Measurements from ENCODE around the gene ULBP1.
"Not testable (repeated sequence)": the region's sequence is repeated elsewhere in the genome, so short reads cannot be mapped to it uniquely, and the experiment has no call there.

The ULBP1 gene

DNA sequence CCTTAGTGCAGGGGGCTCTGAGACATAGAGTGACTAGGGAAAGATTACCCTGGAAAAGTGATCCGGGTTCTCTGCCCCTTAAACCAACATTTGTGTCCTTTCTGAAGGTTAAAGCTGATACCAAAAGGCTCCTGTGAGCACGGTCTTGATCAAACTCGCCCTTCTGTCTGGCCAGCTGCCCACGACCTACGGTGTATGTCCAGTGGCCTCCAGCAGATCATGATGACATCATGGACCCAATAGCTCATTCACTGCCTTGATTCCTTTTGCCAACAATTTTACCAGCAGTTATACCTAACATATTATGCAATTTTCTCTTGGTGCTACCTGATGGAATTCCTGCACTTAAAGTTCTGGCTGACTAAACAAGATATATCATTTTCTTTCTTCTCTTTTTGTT, 15.1 kb upstream of the ULBP1 start:
- H3K4me3 ChIP-seq: no peak overlapping the region
- no peak overlapping the region for H3K27ac ChIP-seq

DNA sequence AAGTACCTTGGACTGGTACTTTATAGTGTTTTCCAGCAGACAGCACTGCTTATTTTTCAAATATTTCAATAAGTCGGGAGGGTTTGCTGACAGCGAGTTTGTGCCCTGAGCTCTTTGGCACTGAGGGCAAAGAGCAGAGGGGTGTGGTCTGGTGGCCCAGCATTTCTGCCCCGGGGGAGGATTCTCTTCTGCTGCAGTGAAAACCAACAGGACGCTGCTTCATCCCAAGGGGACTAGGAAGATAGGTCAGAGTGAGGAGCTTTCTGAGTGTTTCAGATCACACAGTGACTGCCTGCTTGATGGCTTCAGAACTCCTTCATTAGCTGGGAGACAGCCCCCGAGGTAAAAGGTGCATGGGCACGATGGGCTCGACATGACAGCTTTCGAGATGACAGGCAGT, 13.3 kb upstream of the ULBP1 start:
- H3K4me3 ChIP-seq: no peak overlapping the region
- H3K27ac ChIP-seq: no peak overlapping the region

DNA sequence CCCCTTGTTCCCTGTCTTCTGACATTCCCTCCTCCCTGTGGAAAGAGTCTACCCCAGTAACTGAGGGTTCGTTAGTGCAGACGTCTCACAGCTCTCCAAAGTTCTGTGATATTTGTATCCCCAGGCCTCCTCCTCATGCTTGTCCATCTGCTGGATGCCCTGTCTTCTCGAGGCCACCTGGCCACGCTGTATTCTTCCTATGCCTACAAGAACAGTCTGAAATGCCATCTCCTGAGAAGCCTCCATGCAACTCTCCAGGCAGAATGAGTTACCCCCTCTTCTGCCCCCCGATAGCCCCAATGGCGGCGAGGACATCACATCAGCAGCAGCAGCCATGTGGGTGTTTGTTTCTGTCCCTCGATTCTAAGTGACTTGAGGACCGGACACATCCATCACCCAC, 12.6 kb upstream of the ULBP1 start:
- Histone ChIP-seq H3K4me3 (no peak overlapping the region), H3K27ac (no peak overlapping the region)

DNA sequence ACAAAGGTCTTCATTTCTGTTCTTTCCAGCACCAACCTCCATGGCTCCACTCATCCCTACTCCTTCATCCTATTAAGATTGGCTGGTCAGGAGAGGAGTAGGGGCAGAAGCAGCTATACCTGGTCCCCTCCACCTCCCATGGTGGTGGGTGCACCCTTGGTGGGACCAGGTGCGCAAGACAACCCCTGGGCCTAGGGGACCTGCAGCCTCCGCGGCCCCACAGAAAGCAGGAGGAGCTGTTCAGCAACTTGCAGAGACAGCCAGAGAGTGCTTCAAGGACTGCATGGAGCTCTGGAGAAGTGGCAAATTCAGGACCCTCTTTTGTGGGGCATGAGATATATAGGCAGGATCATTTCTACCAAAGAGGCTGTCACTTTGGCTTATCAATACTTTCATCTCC, 12.1 kb upstream of the ULBP1 start:
- H3K27ac ChIP-seq: no peak overlapping the region
- H3K4me3 ChIP-seq: no peak overlapping the region

DNA sequence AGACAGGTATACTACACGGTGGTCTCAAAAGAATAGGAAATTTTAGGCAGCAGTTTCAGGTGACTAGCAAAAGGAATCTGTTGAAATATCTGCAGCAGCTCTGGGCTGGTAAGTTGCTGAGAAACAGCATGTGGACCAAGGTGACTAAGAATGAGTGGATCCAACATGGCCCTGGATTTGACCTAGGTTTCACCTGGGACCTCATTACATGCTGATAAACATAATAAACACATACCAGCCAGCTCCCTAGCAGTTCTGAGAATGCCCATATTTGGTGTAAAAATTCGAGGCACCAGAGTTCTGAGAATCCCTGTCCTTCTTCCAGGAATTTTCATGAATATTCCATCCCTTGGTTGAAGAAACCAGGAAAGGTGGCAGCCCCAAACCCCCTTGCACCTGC, 10.4 kb upstream of the ULBP1 start:
- not testable (repeated sequence) for H3K4me3 ChIP-seq, H3K27ac ChIP-seq

DNA sequence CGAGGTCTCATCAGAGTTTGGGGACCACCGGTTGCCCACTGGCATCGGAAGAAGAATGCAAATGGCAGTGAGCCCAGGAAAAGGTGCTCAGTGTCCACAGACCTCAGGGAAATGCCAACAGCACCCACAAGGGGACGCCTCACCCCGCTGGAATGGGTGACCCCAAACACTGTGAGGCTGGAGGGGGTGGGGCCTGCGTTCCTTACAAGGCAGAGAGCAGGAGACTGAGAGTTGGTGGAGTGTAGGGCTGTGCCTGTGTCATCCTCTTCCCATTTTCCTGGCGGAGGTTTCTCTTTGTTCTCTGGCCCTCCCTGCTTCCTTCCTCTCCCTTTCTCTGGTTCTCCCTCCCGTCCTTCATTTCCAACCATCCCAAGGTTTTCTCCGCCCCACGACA, 9.8 kb upstream of the ULBP1 start:
- H3K27ac ChIP-seq, H3K4me3 ChIP-seq: not testable (repeated sequence)

DNA sequence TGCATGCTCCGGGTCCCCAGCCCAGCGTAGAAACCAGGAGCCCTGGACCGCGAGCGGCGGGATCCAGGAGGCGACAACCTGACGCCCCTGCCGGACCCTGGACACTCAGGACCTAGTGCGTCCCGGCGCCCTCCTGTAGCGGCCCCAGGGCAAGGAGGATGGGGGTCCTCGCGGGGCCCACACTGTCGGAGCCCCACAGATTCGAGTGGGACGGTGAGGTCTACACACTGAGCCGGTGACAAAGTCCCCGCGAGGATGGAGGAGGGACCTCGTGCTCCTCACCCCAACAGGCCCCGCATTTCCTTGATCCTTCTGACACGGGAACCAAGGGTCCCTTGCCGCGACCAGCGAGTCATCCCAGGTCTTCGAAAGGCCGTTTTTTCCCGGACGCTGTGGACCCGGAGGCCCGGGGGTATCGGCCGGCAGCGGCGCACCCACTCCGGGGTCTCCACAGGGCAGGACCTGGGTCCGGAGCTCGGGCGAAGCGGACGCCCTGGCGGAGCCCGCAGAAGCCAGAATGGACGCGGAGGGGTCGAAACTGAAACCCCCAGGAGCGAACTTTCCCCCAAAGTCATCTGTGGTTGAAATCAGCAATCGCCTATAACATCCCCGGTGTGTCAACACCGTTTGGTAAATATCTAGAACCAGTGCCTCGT, 9.3 kb upstream of the ULBP1 start:
- H3K27ac ChIP-seq, H3K4me3 ChIP-seq: not testable (repeated sequence)

DNA sequence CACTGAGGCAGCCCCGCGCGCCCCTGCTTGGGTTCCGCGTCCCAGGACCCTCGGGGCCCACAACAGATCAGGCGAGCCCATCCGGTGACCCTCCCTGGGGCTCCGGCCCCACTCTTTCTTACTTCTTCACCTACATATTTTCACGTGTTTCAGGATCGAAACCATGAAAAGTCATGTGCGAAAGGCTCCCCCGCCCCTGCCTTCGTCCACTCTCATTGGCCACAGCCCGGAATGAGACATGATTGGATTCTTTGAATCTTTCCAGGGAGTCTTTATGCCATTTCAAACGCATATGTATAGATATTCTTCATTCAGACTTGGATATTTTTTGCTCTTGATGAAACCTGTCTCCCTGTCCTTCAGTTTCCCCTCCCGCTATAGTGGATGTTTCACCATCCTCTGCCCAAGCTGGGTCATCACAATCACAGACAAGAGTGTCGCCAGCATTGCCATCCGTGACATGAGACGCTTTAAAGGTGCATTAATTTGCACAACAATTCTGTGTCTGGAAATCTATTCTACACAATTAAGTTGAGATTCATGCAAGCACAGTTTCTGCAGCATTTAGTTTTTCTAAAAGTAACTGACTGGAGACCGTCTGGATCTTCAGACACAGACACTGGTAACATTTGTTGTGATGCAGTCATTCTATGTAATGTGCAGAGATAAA, 8.6 kb upstream of the ULBP1 start:
- not testable (repeated sequence) for H3K27ac ChIP-seq, H3K4me3 ChIP-seq

DNA sequence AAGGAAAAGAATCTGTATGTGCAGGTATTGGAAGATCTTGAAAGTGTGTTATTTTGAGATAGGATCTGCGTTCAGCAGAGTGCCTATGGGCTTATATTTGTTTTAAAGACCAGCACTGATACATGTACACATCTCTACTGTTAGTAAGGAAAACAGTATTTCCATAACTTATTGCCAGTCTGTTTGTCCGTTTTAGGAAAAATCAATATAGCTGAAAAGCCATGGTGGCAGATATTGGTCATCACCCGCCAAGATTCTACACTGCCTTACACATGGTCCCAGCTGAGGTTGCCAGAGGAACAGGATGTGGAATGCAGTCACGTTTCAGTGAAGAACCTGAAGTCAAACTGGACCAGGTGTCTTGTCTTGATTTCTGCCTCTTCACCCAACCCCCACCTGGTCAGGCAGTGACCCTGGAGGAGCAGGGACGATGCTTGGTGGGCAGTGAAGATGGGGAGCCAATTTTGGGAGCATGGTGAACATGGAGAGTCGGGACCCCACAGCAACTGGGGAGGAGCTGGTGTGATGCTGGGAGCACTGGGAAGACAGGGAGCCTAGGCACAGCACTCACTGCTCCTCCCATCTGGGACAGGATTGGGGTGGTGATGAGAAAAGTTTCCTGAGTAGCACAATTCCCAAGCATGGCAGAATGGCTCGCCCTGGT, 8.0 kb upstream of the ULBP1 start:
- H3K4me3 ChIP-seq, H3K27ac ChIP-seq: not testable (repeated sequence)

DNA sequence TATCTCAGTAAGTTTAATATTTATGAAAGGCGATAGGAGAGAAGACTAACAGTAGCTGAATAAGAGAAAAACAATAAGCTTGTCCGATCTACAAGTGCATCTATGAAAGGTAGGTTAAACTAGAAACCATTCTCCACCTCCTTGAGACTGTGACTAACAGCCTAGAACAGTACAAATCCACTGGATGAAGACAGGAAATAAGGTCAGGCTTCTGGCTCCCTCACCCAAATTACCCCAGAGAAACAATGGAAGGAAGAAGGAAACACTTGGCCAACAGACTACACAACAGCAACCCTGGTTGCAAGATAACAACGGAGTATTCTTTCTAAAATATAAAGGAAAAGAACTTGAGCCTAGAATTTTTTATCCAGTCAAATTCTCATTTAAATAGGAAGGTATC, 5.6 kb upstream of the ULBP1 start:
- H3K27ac ChIP-seq: not testable (repeated sequence)

DNA sequence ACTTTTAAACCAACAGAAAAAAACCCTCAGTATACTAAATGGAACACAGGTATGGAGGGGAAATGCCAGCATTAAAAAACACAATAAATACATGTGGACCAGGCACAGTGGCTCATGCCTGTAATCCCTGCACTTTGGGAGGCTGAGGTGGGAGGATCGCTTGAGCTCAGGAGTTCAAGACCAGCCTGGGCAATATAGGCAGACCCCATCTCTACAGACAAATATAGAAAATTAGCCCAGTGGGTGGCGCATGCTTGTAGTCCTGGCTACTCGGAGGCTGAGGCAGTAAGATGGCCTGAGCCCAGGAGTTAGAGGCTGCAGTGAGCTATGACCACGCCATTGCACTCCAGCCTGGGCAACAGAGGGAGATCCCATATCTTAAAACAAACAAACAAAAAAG, 3.9 kb upstream of the ULBP1 start:
- H3K27ac ChIP-seq, H3K4me3 ChIP-seq: not testable (repeated sequence)

More for the DNA sequence above, 5.6 kb upstream of the ULBP1 start:
- not testable (repeated sequence) for H3K4me3 ChIP-seq

DNA sequence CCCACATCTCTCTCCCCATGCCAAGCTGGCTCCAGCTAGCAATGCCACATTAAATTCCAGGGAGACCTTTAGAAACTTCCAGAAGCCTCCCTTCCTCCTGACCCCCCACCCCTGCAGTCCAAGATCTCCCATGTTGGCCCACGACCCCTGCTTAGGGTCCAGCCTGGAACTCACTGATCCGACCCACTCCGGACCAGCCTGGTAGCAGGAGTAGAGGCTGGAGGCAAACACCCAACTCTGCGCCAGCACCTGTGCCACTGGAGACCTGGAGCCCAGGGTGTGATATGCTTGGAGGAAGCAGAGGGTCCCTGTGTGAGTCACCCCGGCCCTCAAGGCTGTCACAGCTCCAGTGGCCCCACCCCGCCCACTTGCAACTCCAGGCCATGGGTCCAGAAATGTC, 3.3 kb upstream of the ULBP1 start:
- no peak overlapping the region for H3K27ac ChIP-seq
- H3K4me3 ChIP-seq: no peak overlapping the region

DNA sequence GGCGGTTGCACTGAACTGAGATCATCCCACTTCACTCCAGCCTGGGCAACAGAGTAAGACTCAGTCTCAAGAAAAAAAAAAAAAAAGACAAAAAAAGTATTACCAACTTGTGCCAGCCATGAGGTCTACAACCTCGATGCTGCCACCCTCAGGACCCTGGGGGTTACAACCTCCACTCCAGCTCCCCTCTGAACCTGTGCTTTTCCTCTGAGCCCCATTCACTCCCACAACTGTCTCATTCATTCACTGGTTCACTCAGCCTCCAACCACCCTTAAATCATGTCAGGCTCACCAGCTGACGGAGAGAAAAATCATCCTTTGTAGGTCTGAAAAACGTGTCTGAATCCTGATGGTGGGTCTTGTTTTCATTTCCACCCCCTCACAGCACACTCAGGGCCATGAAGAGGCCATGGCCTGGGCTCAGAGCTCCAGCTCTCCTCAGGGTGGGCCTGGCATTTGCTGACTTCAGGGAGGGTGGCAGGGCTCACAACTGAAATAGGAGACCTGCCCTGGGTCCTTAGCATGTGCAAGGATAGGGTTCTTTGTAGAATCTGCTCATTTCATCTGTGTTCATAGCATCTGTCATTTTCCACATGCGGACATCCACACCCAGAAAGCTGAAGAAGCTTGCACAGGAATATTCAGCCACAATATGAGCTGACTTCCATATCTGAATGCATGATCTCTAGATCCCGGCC, 1.9 kb upstream of the ULBP1 start:
- no peak overlapping the region for H3K4me3 ChIP-seq

DNA sequence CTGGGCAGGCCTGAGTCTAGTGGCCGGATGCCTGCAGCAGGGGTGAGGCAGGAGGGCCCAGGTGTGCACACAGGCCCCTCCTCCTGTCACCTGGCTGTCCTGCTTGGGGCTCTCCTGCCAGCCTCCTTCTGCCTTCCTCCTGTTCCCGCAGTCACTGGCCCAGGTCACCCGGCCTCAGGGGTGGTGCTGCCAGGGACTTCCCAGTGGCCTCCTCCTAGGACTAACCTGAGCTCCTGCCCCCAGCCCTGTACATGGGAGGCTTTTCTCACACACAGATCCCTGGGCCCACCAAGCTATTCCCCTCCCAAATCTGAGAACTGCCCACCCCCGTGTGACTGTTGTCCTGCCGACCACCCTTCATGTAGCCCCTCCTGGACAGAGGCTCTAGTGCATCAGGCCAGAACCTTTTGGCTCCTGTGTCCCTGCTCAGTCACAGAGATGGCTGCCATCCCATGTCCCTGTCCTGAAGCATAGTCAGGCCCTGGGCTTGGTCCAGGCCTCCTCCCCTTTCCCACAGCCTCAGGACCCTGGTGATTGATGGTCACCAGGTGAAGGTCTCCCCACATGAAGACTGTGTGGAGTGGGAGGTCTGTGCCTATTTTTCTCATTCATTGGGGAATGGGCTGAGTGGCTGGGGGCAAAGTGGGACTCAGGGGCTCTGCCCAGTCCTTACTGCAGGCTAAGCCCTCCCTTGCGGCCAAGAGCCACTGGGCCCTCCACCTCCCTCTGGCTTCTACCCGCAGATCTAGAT, 1.1 kb upstream of the ULBP1 start:
- Histone ChIP-seq H3K4me3 (peak overlapping the region in 1 of 7 experiments; percentile 33), H3K27ac (no peak overlapping the region)

More for the DNA sequence above, 1.9 kb upstream of the ULBP1 start:
- H3K27ac ChIP-seq: no peak overlapping the region

DNA sequence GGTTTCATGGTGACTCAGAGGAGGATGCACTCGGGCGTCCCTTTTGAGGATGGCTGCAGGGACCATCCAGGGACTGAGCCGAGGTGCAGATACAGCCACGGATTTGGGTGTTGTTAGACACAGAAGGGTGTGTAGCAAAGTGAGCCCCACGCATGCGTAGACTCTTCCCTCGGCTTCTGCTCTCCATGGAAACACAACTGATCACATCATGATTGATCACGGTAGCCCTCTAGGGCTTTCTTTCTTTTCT, 606 bp upstream of the ULBP1 start:
- Histone ChIP-seq H3K27ac (no peak overlapping the region), H3K4me3 (peak overlapping the region; percentile 20 to 43 (median 33))

DNA sequence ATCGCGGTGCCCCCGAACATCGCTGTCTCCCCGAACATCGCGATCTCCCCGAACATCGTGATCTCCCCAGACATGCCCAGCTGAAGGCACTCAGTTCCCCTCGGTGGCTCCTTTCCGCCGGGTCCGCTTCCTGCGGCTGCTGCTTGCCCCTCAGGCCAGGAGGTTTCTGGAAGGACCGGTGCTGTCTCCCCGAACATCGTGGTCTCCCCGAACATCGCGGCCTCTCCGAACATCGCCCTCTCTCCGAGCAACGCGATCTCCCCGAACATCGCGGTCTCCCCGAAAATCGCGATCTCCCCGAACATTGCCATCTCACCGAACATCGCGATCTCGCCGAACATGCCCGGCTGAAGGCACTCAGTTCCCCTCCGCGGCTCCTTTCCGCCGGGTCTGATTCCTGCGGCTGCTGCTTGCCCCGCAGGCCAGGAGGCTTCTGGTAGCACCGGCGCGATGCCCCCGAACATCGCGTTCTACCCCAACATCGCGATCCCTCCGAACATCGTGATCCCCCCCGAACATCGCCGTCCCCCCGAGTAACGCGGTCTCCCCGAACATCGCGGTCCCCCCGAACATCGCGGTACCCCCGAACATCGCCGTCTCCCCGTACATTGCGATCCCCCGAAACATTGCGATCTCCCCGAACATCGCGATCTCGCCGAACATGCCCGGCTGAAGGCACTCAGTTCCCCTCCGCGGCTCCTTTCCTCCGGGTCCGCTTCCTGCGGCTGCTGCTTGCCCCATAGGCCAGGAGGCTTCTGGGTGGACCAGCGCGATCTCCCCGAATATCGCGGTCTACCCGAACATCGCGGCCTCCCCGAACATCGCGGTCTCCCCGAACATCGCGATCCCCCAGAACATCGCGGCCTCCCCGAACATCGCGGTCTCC, 808 bp downstream of the ULBP1 start:
- H3K4me3 ChIP-seq: peak overlapping the region; percentile 20 to 43 (median 33)
- no peak overlapping the region for H3K27ac ChIP-seq

DNA sequence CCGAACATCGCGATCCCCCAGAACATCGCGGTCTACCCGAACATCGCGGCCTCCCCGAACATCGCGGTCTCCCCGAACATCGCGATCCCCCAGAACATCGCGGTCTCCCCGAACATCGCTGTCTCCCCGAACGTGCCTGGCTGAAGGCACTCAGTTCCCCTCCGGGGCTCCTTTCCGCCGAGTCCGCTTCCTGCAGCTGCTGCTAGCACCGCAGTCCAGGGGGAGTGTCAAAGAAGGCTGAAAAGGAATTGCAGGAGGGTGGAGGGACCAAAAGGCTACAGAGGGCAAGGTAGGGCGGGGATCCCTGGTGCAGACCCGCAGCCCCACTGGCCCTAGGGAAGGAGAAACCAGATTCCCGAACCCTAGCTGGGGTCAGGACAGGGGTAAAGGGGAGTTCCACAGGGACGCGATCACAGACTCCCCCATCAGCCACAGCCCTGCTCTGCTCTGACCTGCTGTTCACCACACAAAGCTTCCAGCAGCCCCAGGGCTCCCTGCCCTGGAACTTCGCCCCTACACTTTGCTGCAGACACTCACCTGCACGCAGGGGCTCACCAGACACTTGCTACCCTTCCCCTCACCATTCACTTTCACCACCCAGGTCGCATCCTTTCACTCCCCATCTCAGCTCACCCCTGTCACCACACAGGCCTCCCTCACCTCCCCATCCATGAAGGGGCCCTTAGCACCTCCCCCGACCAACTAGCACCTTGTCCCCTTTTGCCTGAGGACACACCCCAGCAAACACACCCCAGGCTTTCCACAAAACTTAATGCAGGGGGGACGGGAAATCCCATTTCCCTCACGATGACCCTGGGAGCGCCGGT, 1.7 kb downstream of the ULBP1 start:
- Histone ChIP-seq H3K4me3 (peak overlapping the region; percentile 20 to 43 (median 33)), H3K27ac (no peak overlapping the region)

DNA sequence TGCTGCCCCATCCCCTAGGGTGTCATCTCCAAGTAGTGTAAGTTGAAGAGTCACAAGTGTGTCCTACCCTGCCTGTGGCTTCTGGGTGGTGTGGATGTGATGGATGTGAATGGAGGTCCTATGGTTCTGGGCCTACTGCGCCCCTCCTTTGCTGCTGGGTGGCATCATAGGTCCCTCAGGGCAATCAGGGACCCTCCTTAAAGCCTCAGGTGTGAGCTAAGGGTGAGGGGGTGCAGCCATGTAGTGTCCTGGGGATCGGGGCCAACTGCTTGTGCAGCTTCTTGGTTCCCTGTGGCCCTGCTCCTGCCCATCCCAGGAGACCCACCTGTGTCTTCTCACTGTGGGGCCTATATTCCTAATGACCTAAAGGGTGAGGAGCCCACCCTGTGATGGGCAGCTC, 2.6 kb downstream of the ULBP1 start:
- H3K4me3 ChIP-seq, H3K27ac ChIP-seq: not testable (repeated sequence)
